OCI-LY3 (cell line): ENCODE results near the gene GZMA.

Experiments
- EZH2phosphoT487 ChIP-seq: fragments of 200-600 bp; shearing (Covaris generic); IDR thresholded peaks from 2 replicates; pipeline ENCODE4 v1.6.1; 2018; ENCODE audit warnings: antibody characterized with exemption, mixed run types, low read depth
- TF ChIP-seq, protein P1 (sequence below): fragments of 200-600, 300-600 bp; sonication (generic); IDR thresholded peaks from 2 replicates; pipeline ENCODE4 v1.5.1; 2014; ENCODE audit warnings: antibody characterized with exemption, low read length, low read depth

DNA sequence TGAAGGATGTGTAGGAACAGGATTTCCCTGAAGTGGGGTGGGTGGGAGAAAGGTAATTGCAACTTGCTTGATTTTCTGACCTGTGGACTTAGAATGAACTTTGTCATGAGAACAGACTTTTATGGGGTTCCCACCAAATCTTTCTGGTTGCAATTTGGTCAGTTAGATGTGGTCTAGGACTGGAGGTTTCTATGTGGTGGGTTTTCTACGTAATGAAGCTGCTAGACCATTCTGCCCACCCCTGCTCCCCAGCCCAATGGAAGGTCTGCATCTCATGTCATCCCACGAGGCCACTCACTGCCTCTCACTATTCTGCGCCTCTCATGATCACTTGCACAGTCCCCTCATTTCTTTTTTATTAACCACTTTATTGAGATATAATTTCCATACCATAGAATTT is 37.9 kb upstream of the GZMA start:
- TF ChIP-seq, protein P1, sequence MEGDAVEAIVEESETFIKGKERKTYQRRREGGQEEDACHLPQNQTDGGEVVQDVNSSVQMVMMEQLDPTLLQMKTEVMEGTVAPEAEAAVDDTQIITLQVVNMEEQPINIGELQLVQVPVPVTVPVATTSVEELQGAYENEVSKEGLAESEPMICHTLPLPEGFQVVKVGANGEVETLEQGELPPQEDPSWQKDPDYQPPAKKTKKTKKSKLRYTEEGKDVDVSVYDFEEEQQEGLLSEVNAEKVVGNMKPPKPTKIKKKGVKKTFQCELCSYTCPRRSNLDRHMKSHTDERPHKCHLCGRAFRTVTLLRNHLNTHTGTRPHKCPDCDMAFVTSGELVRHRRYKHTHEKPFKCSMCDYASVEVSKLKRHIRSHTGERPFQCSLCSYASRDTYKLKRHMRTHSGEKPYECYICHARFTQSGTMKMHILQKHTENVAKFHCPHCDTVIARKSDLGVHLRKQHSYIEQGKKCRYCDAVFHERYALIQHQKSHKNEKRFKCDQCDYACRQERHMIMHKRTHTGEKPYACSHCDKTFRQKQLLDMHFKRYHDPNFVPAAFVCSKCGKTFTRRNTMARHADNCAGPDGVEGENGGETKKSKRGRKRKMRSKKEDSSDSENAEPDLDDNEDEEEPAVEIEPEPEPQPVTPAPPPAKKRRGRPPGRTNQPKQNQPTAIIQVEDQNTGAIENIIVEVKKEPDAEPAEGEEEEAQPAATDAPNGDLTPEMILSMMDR = no peak
- no peak for TF ChIP-seq EZH2phosphoT487
